Activated T-cell treated with anti-CD3 and anti-CD28 coated beads for 24 hours (primary cell): Measurements from ENCODE around the gene TMBIM6.
"Not testable (repeated sequence)": the region's sequence is repeated elsewhere in the genome, so short reads cannot be mapped to it uniquely, and the experiment has no call there.

ENCODE experiments used
- DNase-seq: peaks from one replicate; pipeline ENCODE4 v3.0.0-alpha.2; 2020; ENCODE audit warnings: low read depth

Gene TMBIM6

DNA sequence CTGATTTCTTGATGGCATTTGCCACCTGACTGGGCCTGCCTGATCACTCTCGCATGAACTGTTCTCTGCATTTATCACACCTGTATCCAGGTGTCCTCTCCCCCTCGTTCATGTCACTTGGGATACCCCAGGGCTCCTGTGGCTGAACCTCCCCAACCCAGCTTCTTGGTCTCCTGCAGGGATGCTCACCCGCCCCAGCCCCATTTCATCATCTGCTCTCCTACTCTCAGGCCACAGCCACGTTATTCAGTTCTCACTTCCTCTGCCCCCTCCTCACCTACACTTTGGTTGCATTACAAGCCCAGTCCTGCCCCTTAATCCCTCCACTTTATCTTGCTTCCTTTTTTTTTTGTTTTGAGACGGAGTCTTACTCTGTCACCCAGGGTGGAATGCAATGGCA lies 35.5 kb downstream of the TMBIM6 start:
- DNase-seq: no peak

DNA sequence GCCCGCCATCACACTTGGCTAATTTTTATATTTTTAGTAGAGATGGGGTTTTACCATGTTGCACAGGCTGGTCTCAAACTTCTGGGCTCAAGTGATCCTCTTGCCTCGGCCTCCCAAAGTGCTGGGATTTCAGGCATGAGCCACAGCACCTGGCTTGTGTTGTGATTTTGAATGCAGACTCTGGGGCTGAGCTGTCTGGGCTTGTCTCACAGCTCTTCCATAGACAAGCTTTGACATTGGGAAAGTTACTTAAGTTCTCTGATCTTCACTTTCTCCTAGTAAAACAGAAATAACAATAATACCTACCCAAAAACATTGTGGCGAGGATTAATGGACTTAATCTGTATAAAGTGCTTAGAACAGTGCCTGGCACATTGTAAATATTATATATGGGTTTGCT lies 36.0 kb downstream of the TMBIM6 start:
- no peak for DNase-seq

DNA sequence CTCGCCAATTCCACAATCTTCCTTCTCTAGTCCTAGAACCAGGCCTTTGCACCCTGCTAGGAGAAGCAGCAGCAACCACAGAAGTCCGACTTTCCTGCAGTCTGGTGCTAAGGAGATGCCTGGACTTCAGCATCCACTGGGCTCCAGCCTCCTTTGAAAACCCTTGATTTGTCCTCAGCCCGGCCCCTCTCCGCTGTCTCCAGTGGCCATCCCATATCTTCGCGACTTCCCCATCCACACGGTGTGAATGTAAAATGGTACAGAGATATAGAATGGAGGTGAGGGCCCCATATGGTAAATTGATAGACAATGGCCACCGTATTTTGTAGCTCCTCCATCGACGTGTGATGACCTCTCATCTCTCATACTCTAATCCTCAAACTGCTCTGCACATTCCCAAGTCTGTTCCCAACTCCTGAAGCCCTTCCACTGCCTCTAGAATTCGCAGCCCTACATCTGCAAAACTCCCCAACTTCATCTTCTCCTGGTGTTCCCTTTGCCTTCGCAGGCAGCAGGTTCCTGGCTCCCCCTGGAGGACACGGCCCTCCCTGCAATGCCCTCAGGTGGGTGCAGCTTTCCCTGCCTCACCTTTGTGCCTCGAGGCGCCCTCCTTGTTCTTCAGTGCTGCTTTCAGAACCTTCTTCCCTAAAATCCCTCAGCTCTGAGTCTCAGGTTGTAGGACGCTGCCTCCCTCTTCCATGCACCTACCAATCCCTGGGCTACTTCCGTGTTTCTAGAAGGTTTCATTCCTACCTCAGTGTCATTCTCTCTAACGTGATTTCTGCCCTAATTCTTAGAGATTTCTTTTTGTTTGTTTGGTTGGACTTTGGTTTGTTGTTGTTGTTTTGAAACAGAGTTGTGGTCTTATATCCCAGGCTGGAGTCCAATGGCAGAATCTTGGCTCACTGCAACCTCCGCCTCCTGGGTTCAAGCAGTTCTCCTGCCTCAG lies 36.7 kb downstream of the TMBIM6 start:
- DNase-seq: peak; percentile 62

DNA sequence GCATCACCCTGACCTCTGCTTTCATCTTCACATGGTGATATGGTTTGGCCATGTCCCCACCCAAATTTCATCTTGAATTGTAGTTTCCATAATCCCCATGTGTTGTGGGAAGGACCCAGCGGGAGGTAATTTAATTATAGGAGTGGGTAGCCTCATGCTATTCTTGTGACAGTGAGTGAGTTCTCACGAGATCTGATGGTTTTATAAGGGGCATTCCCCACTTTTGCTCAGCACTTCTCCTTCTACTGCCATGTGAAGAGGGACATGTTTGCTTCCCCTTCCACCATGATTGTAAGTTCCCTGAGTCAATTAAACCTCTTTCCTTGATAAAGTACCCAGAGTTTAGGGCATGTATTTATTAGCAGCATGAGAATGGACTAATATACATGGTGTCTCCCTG lies 38.2 kb downstream of the TMBIM6 start:
- DNase-seq: no peak

DNA sequence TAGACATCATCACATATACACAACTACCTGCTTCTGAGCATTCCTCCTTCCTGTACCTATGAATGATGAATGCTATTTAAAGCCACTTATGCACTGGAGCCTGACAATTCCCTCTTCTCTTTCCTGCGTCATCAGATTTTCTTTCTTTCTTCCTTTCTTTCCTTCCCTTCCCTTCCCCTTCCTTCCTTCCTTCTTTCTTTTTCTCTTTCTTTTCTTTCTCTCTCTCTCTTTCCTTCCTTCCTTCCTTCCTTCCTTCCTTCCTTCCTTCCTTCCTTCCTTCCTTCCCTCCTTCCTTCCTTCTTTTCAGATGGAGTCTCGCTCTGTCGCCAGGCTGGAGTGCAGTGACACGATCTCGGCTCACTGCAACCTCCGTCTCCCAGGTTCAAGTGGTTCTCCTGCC lies 39.6 kb downstream of the TMBIM6 start:
- DNase-seq: not testable (repeated sequence)

DNA sequence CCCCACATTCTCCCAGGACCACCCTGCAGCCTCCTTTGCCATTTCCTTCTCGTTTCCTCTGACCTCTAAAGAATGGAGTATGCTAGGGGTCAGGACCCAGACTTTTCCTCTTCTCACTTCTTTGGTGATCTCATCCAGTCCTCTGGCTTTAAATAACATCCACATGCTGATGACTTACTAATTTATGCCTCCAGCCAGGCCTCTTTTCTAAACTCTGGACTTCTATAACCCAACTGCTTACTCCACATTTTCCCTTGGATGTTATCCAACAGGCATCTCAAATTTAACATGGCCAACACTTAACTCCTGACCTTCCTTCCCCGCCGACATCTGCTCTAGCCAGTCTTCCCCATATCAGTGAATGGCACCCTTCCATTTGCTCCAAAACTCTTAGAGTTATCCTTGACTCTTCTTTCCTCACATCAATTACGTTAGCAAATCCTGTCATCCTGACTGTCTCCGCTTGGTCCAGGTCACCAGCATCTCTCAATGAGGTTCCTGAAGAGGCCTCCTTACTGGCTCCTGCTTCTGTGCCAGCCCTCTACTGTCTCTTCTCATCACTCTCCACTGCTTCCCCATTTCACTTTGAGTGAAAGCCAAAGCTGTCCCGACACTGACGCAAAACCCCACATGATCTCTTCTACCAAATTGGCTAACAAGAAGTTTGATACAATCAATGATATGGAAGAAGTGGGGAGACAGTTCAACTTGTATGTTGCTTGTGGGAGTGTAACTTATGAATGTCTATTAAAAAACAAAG lies 42.7 kb downstream of the TMBIM6 start:
- DNase-seq: no peak

DNA sequence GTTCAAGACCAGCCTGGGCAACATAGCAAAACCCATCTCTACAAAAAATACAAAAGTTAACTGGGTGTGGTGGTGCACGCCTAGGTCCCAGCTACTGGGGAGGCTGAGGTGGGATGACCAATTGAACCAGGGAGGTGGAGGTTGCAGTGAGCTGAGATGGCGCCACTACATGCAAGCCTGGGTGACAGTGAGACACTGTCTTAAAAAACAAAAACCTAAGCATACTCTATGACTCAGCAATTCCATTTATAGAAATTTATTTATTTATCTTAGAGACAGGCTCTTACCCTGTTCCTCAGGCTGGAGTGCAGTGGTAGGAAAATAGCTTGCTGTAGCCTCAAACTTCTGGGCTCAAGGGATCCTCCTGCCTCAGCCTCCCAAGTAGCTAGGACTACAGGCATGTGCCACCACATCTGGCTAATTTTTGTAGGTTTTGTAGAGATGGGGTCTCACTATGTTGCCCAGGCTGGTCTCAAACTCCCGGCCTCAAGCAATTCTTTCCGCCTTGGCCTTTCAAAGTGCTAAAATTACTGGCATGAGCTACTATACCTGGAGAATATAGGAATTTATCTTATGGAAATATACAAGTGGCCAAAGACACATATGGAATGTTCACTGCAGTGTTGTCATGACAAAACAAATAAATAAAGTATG lies 43.5 kb downstream of the TMBIM6 start:
- no peak for DNase-seq

DNA sequence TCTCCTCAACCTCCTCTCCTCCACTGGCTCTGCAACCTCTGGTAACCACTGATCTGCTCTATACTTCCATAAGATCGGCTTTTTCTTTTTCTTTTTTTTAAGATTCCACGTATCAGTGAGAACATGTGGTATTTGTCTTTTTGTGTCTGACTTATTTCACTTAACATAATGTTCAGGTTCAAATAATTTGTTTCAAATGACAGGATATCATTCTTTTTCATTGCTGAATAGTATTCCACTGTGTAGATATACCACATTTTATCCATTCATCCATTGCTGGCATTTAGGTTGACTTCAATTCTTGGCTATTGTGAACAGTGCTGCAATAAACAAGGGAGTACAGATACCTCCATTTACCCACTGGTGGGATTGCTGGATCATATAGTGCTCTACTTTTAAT lies 46.3 kb downstream of the TMBIM6 start:
- no peak for DNase-seq

DNA sequence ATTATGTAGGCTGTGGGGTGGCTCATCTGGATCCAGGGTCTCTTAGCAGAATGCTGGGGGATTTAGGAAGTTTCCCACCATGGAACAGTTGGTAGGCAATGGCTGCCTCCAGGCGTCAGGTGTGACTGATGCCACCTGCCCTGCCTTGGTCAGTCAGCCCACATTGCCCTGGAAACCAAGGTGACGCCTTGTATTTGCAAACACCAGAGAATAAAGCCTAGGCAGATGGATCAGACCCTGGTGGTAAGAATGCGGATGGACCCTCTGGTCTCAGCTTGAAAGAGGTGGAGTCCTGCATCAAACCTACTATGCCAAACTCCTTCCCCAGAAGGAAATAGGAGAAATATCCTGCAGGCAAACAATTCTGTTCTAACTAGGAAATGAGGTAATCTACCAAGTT lies 48.6 kb downstream of the TMBIM6 start:
- no peak for DNase-seq

DNA sequence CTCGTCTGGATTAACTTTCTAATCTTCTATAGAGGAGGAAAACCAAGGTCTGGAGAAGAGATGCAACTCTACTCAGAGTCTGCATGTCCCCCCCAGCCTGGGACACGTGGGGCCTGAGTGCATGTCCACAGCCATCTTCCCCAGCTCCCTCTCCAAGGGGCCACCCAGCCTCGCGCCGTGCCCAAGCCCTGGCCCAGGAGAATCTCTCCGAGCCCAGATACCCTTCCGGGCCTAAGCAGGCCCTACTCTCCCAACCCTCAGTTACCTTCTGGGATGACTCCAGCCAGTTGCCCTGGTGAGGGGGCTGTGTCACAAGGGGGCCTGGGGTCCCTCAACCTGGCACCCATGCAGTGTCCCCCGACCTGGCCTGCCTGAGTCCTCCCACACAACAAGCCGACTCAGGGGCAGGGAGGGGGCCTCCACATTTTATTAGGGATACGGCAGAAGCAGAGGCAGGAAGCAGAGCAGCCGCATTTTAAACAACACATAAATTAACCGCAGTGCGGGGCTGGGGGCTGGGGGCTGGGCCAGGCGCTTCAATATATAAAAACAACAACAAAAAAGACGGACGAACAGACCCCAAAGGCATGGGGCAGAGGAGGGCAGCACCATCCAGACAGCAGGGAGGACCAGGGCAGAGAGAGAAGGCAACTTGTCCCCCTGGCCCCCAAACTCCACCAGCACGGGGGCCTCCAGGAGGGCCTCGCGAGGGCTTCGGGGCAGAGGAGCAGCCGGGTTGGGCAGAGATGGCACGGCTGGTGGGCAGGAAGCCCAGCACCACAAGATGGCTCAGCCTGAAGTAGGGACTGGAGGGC lies 49.6 kb downstream of the TMBIM6 start:
- no peak for DNase-seq

DNA sequence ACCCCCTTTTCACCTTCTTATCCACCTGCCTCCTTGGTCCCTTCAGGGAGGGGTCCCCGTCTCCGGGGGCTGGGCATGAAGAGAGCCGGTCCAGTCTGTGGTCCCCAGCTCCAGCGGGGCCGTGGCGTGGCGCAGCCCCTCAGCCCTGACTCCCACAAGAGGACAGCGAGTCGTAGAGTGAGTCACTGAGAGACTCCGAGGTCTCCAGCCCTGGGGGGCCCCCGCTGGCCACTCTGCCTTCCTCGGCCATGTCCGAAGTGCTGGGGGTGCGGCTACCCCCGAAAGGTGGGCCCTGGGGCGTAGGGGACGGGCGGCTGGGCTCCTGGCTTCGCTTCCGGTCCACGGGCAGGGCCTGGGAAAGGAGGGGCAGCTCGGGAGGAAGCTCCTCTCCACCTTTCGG lies 50.3 kb downstream of the TMBIM6 start:
- DNase-seq: no peak

DNA sequence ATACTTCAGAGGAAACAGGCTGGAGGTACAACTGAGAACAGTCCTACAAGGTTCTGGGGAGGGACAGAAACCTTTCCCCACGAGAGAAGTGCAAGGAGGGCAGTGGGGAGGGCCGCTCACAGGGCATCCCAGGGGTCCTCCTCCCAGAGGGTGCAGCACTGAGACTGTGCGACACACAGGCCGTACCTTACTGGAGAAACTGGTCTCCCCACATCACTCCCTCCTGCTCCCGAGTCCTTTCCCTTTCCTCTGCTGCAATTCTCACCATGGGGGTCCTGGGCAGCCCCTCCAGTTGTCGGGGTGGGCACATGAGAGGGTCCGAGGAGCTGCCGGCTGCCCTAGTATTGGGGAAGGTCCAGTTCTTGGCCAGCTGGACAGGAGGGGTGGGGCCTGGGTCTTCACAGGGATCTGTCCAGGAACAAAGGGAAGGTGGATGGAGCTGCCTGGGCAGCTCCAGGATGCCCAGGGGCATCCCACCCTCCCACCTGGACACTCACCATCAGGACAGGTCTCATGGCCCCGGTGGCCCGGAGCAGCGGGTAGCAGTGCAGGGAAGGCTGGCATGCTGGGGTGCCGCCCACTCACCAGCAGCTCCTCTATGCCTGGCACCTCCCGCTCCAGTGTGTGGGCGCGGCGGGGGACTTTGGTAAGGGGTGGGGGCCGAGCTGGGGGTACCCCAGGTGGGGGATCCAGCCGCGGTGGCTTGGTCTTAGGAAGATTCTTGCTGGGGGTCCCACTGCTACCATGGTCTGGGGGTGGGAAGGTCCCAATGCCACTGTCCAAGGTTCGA lies 51.0 kb downstream of the TMBIM6 start:
- no peak for DNase-seq

DNA sequence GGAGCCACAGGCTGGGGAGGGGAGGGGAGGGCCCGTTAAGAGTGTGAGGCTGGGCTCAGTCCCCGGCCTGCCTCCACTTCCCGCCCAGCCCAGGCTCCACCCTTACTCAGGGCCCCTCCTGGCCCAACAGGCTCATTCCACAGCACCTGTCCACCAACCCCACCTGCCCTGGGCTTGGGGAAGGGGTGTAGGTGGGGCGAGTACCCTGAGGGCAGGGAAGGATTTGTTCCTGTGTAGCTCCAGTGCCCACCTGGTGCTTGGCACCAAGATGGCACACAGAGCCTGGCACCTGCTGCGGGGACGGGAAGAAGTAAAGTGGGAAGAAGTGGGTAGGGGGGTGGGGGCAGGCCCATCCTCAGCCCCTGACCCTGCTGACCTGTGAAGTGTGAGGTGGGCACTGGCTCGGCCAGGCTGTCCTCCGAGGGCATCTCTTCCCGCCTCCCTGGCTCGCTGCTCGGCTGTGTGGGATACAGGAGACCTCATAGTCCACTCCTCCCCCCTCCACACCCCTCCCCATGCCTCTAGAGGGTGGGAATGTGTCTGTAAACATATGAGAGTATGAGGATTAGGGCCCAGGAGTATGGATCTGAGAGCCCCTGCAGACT lies 51.7 kb downstream of the TMBIM6 start:
- no peak for DNase-seq

DNA sequence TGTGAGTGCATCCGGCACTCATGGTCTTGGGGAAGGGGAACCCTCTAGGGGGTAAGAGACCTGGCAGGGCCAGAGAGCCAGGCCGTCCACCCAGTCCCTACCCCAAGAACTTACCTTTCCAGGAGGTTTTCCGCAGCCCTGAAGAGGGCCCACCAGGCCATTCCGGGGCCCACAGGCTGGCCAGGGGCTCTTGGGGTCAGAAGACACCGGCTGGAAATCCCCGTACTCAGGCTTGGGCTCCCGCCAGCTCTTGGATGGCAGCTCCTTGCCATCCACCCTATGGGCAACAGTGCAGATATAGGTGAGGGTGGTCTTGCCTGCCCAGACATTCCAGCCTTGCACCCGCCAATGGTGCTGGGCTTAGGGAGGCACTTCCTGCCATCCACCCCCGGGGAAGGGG lies 52.3 kb downstream of the TMBIM6 start:
- no peak for DNase-seq

DNA sequence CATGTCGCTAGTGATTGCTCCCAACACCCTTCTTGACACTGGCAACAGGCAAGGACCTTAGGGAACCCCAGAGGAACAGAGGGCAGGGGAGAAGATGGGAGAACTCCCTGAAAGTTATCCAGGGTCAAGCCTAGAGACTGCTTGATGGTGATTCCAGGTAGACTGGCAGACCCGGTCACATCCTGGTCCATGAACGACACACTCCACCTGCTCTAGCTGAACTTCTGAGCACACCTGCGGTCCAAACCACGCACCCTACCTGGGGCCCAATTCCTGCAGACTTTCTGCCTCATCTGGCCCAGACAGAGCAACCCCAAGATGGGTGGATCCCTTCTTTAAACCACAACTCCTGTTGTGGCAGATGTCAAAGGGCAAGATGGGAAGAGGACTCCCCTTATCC lies 52.7 kb downstream of the TMBIM6 start:
- DNase-seq: no peak

DNA sequence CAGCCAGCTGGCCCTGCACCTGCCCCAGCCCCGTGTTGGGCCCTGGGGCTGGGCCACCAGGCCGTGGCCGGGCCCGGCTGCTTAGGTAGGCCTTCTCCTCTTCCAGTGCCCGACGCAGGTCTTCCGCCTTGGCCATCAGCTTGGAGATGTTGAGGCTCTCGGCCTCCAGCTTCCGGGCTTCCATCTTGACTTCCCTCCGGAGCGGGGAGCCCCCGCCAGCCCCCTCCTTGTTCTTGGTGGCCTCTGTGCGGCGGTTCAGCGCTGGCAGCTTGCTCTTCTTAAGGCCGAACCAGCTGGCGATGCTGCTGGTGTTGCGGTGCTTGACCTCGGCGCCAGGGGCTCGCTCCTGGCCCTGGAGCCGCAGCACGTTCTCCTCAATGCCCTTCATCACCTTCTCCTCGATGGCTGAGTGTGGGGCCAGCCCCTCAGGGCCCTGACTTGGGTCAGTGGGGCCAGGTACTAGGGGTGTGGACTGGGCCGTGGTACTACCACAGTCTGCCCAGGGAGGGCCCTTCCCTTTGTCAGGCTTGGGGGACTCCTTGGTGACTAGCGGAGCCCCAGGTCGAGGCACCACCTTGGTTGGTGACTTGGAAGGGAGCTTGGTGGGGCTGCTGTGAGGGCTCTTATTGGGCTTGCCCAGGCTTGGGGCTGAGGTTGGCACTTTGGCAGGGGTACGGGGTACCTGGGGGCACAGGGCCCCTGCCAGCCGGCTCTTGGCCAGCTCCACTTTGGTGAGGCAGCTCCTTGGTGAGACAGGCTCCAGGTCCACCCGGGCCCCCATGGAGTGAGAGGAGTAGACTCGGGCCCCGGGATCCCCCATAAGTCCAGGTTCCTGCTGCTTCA lies 53.7 kb downstream of the TMBIM6 start:
- DNase-seq: no peak

DNA sequence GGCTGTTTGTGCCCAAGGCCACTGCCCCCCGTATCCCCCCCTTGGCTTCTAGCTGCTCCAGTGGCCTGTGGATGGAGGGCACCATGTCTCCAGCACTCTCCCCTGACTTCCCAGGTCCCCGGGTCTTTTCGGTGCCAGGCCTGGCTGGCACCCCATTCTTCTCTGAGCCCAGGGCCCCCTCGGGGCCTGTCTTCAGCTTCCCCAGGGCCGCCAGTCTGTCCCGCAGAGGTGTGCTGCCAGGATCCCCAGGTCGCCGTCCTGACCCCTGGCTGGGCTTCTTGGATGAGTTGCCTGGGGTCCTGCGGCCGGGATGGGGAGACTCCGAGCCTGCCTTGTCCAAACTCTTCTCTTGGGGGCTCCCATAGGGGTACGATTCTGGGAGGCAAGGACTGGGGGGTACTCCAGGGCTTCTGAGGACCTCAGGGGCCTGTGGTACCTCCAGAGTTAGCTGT lies 54.3 kb downstream of the TMBIM6 start:
- DNase-seq: no peak

DNA sequence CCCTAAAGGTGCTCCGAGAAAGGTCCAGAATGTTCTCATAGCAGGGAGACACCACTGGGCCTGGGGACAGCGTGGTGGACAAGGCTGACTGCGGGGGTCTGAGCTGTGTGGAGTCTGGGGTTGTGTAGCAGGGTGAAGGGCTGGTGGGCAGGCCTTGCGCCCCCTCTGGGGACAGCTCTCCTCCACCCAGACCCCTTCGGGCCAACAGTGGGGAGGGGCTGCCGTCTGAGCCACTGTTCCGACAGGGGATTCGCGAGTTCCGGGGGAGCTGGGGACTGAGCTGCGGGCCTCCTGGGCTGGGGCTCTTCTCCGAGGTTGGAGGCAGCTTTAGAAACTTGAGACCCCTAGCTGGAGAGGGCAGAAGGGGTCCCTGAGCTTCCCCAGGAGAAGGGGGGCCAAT lies 54.8 kb downstream of the TMBIM6 start:
- DNase-seq: no peak

DNA sequence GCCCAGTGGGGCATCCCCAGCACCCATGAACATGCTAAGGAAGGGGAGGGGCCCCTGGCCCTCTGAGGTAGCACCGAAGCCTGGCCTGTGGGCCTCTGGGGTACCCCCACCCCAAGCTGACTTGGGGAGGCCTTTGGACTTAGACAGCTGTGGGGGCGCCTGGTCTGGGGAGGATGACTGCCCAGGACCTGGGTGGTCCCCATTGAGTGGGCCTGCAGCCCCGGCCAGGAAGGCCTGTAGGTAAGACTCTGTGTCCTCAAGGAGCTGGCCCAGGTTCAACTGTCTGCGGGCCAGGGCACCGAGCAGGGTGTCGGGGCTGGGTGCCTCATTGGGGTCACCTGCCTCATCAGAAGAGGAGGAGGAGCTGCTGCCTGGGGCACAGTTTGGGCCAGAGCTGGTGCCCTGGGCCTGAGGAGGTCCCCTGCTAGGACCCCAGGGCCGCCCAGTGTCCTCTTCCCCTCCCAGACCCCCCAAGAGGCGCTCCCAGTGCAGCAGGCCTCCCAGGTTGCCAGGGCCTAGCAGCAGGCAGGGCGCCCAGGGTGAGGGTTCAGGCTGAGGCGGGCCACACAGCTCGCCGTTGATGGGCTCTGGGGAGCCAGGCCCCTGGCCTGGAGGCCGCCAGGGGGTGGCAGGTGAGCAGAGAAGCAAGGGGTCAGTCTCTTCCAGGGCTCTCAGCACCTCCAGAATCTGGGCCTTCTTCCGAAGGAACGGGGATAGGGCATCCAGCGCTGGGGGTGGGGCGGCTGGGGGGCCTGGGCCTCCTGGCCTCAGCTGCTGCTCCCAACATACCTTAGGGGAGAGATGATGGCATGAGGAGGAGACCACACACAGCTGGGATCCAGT lies 55.5 kb downstream of the TMBIM6 start:
- DNase-seq: no peak
